Activated naive CD4-positive, alpha-beta T cell treated with anti-CD3 and anti-CD28 coated beads, Interleukin-2, amount 50 U/mL, for 24 hours (primary cell): ENCODE measurements around the gene FUT8.
"Not testable (repeated sequence)": the region's sequence is repeated elsewhere in the genome, so short reads cannot be mapped to it uniquely, and the experiment has no call there.

ENCODE experiments used
- H3K27ac Mint-ChIP-seq: one replicate; pipeline ENCODE4 v1.8.0; 2021; ENCODE audit warnings: mild to moderate bottlenecking, mixed read lengths
- H3K27me3 Mint-ChIP-seq: one replicate; pipeline ENCODE4 v1.8.0; 2021; ENCODE audit warnings: mixed read lengths
- H3K36me3 Mint-ChIP-seq: one replicate; pipeline ENCODE4 v1.8.0; 2021; ENCODE audit warnings: mixed read lengths
- H3K4me1 Mint-ChIP-seq: one replicate; pipeline ENCODE4 v1.8.0; 2021; ENCODE audit warnings: mixed read lengths
- H3K4me3 Mint-ChIP-seq: one replicate; pipeline ENCODE4 v1.8.0; 2021; ENCODE audit warnings: mild to moderate bottlenecking, mixed read lengths
- H3K9me3 Mint-ChIP-seq: one replicate; pipeline ENCODE4 v1.8.0; 2021; ENCODE audit warnings: mixed read lengths

Gene FUT8

GRCh38 chr14:65465584-65465983 lies 53.1 kb downstream of the FUT8 start:
- H3K9me3 Mint-ChIP-seq, result no peaks in the 10 kb centered on the region
- peaks cover 66% of the 10 kb centered on the region for H3K4me1 Mint-ChIP-seq
- no peak overlapping the region for H3K4me3 Mint-ChIP-seq
- no peak overlapping the region for H3K27ac Mint-ChIP-seq
- peaks cover 22% of the 10 kb centered on the region for H3K36me3 Mint-ChIP-seq
- no peaks in the 10 kb centered on the region for H3K27me3 Mint-ChIP-seq

DNA sequence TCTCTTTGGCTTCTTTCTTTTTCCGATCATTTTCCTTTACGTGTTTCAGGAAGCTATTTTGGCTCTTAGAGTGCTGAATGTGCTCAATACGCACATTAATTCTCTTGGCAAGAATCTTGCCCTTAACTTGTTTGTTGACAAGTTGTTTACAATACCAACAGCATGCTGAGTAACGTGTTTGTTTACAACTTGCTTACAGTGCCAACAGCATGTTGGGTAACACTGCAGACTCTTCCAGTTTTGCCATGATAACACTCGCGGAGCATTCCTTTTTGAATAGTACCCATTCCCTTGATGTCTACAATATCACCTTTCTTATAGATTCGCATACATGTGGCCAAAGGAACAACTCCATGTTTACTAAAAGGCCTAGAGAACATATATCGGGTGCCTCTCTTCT lies 55.4 kb downstream of the FUT8 start:
- Mint-ChIP-seq H3K4me1 (peaks cover 57% of the 10 kb centered on the region), H3K36me3 (peaks cover 14% of the 10 kb centered on the region), H3K27ac (peak overlapping the region; percentile 1)
- not testable (repeated sequence) for H3K9me3 Mint-ChIP-seq, H3K4me3 Mint-ChIP-seq, H3K27me3 Mint-ChIP-seq

GRCh38 chr14:65469903-65470302 lies 57.4 kb downstream of the FUT8 start:
- Mint-ChIP-seq H3K27ac (no peak overlapping the region), H3K9me3 (no peaks in the 10 kb centered on the region), H3K4me1 (peaks cover 53% of the 10 kb centered on the region), H3K4me3 (no peak overlapping the region), H3K27me3 (no peaks in the 10 kb centered on the region), H3K36me3 (peaks cover 16% of the 10 kb centered on the region)

- peaks cover 16% of the 10 kb centered on the region for H3K36me3 Mint-ChIP-seq
- no peak overlapping the region for H3K27ac Mint-ChIP-seq
Observed at GRCh38 chr14:65470404-65470880, 57.9 kb downstream of the FUT8 start.

GRCh38 chr14:65471038-65471878 lies 58.7 kb downstream of the FUT8 start:
- Mint-ChIP-seq H3K4me3 (no peak overlapping the region), H3K27ac (no peak overlapping the region), H3K9me3 (no peaks in the 10 kb centered on the region), H3K27me3 (no peaks in the 10 kb centered on the region), H3K4me1 (peaks cover 53% of the 10 kb centered on the region), H3K36me3 (peaks cover 16% of the 10 kb centered on the region)

More at GRCh38 chr14:65470404-65470880, 57.9 kb downstream of the FUT8 start:
- Mint-ChIP-seq H3K9me3 (no peaks in the 10 kb centered on the region), H3K27me3 (no peaks in the 10 kb centered on the region), H3K4me1 (peaks cover 52% of the 10 kb centered on the region), H3K4me3 (no peak overlapping the region)

GRCh38 chr14:65472189-65472588 lies 59.7 kb downstream of the FUT8 start:
- Mint-ChIP-seq H3K9me3 (no peaks in the 10 kb centered on the region), H3K27ac (no peak overlapping the region), H3K4me1 (peaks cover 55% of the 10 kb centered on the region), H3K36me3 (peaks cover 13% of the 10 kb centered on the region), H3K4me3 (no peak overlapping the region), H3K27me3 (no peaks in the 10 kb centered on the region)

- no peak overlapping the region for H3K27ac Mint-ChIP-seq
- H3K9me3 Mint-ChIP-seq, result no peaks in the 10 kb centered on the region
- H3K27me3 Mint-ChIP-seq, result no peaks in the 10 kb centered on the region
- peaks cover 14% of the 10 kb centered on the region for H3K36me3 Mint-ChIP-seq
- H3K4me3 Mint-ChIP-seq, result no peak overlapping the region
- H3K4me1 Mint-ChIP-seq, result peaks cover 71% of the 10 kb centered on the region
Observed at GRCh38 chr14:65476273-65476941, 63.9 kb downstream of the FUT8 start.

DNA sequence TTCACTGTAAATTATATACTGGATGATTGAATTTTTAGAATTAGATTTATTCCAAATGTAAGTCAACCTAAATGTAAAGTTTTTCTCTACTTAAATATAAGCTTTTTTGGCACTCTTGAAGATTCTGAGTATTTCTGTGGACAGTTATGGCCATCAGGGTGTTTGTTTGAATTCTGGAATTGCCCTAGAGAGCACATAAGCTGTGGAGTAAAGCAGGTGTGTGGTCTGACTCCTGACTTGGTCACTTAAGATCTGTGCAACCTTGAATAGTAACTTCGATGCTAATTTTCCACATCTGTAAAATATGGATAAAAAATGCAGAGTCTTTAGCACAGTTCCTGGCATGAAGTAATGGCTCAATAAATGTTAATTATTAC lies 64.4 kb downstream of the FUT8 start:
- H3K27ac Mint-ChIP-seq, result no peak overlapping the region
- H3K4me3 Mint-ChIP-seq, result no peak overlapping the region
- H3K4me1 Mint-ChIP-seq, result peaks cover 71% of the 10 kb centered on the region
- H3K36me3 Mint-ChIP-seq, result peaks cover 14% of the 10 kb centered on the region
- no peaks in the 10 kb centered on the region for H3K9me3 Mint-ChIP-seq
- no peaks in the 10 kb centered on the region for H3K27me3 Mint-ChIP-seq

DNA sequence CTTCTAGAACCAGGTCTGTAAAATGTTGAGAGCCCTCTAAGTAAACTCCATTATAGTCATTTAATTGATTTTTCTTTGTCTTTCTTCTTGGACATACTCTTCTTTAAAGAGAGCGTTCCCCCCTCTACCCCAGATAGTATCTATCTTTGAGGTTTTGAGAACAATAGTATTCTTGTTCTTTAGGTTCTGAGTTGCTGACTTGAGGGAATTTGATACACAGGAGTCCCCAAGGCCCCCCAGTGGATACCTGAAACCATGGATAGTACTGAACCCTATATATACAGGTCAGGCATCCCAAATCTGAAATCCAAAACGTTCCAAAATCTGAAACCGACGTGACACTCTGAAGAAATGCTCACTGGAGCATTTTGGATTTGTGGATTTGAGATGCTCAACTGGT lies 65.5 kb downstream of the FUT8 start:
- peaks cover 16% of the 10 kb centered on the region for H3K36me3 Mint-ChIP-seq
- H3K4me1 Mint-ChIP-seq, result peaks cover 79% of the 10 kb centered on the region
- no peak overlapping the region for H3K4me3 Mint-ChIP-seq
- no peak overlapping the region for H3K27ac Mint-ChIP-seq
- no peaks in the 10 kb centered on the region for H3K27me3 Mint-ChIP-seq
- no peaks in the 10 kb centered on the region for H3K9me3 Mint-ChIP-seq

DNA sequence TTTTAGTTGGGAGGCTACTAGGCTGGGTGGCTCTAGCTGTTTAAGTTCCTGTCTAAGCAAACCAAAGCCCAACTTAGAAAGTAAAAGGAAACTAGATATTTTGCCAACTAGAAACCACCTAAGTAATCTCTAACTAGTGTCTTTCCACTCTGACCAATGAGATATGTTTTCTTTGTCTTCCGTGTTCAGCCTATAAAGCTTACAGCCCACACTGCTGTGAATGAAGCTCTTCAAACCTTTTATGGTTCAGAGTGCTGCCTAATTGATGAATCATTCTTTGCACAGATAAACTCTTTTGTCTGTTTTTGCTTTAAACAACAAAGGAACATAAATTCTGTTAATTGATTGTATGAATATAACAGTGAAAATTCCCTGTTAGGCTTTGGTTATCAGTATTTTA lies 66.1 kb downstream of the FUT8 start:
- Mint-ChIP-seq H3K36me3 (peaks cover 16% of the 10 kb centered on the region), H3K9me3 (no peaks in the 10 kb centered on the region), H3K27me3 (no peaks in the 10 kb centered on the region), H3K4me3 (peak overlapping the region; percentile 44), H3K27ac (peak overlapping the region; percentile 75), H3K4me1 (peaks cover 82% of the 10 kb centered on the region)

DNA sequence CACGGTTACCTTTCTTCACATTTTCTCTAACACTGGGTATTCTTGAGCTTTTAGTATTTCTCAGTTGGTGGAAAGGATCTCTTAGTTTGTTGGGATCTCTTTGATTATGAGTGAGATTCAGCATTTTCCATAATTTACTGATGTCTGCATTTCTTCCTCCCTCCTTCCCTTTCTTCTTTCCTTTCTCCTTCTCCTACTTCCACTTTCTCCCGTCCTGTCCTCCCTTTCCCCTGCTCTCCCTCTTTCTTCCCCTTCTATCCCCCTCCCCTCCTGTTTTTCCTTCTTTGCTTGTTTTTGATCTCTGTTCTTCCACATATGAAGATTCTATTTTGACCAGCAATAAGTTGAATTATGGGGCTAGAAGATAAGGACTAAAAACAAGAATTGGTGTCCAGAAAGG lies 66.9 kb downstream of the FUT8 start:
- H3K4me3 Mint-ChIP-seq, result no peak overlapping the region
- no peak overlapping the region for H3K27ac Mint-ChIP-seq
- H3K36me3 Mint-ChIP-seq, result peaks cover 11% of the 10 kb centered on the region
- H3K27me3 Mint-ChIP-seq, result no peaks in the 10 kb centered on the region
- peaks cover 83% of the 10 kb centered on the region for H3K4me1 Mint-ChIP-seq
- no peaks in the 10 kb centered on the region for H3K9me3 Mint-ChIP-seq

DNA sequence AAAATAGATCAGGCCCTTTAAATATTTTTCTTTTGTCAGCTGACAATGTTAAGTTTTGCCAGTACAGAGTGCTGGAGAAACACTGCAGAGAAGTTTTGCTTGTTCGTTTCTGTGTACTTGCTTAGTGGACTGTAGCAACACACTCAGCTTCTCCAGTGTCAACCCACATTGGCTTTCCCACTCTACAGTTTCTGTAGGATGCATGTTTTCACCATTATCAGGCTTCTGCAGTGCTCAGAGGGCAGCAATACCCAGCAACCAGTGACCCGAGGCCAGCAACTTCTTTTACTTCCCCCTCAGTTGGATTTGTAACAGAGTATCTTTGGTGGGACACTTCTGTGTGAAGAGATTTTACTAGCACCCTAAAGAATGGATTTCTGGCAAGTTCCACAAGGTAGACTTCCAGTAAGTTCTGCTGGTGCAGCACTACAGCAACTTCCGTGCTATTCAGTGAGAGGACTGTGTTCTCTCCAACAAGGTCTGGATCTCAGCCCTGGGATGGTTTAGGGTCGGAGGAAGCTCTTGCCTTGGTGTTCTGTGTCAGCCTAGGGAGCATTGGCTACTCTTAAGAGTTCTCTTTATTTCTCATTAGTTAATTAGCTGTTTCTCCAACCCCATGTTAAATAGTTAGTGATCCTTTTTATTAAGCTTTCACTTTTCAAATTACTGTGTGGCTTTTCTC lies 70.4 kb downstream of the FUT8 start:
- Mint-ChIP-seq H3K27ac (peak overlapping the region; percentile 46), H3K4me1 (peaks cover 80% of the 10 kb centered on the region), H3K4me3 (no peak overlapping the region)

DNA sequence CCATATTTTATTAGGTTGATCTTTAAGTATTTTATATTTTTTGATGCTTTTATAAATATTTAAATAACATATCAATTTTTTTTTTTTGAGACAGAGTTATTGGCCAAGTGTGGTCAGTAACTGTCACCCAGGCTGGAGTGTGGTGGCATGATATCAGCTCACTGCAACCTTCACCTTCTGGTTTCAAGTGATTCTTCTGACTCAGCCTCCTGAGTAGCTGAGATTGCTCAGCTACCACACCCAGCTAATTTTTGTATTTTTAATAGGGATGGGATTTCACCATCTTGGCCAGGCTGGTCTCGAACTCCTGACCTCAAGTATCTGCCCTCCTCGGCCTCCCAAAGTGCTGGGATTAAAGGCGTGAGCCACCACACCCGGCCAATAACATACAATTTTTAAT lies 71.1 kb downstream of the FUT8 start:
- Mint-ChIP-seq H3K36me3 (peaks cover 15% of the 10 kb centered on the region), H3K4me1 (peaks cover 80% of the 10 kb centered on the region), H3K4me3 (no peak overlapping the region), H3K27ac (no peak overlapping the region), H3K27me3 (no peaks in the 10 kb centered on the region), H3K9me3 (no peaks in the 10 kb centered on the region)

More for the DNA sequence above, 70.4 kb downstream of the FUT8 start:
- Mint-ChIP-seq H3K27me3 (no peaks in the 10 kb centered on the region), H3K9me3 (no peaks in the 10 kb centered on the region), H3K36me3 (peaks cover 15% of the 10 kb centered on the region)

GRCh38 chr14:65485516-65485915 lies 73.0 kb downstream of the FUT8 start:
- H3K27ac Mint-ChIP-seq, result no peak overlapping the region
- no peaks in the 10 kb centered on the region for H3K27me3 Mint-ChIP-seq
- no peaks in the 10 kb centered on the region for H3K9me3 Mint-ChIP-seq
- peaks cover 79% of the 10 kb centered on the region for H3K4me1 Mint-ChIP-seq
- no peak overlapping the region for H3K4me3 Mint-ChIP-seq
- H3K36me3 Mint-ChIP-seq, result peaks cover 11% of the 10 kb centered on the region

DNA sequence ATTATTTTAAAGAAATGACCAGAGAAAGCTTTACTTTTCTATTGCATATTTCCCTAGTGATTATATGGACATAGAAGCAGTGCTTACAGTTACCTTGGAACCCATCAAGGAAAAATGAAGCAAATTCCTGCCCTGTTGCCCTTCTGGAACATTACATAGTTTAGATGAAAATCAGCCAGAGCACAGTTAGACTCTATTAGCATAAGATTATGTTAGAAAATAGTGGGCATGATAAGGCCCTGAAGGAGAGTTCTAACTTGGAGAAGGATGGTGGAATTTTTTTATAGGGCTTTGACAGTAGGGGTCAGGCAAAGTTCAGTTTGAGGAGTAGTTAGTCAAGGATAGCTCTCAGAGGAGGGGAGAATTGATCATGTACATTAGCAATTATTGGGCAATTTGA lies 74.3 kb downstream of the FUT8 start:
- no peaks in the 10 kb centered on the region for H3K27me3 Mint-ChIP-seq
- H3K9me3 Mint-ChIP-seq, result no peaks in the 10 kb centered on the region
- peaks cover 80% of the 10 kb centered on the region for H3K4me1 Mint-ChIP-seq
- H3K36me3 Mint-ChIP-seq, result peaks cover 8% of the 10 kb centered on the region
- H3K4me3 Mint-ChIP-seq, result no peak overlapping the region
- H3K27ac Mint-ChIP-seq, result no peak overlapping the region
